CD4-positive, alpha-beta T cell treated with Interleukin-6 for 4 hours (primary cell): ENCODE data around the gene TMED4.
A peak's percentile ranks its signal among the peaks of the same experiment; 100 is the strongest.
"Not testable (repeated sequence)": the region's sequence is repeated elsewhere in the genome, so short reads cannot be mapped to it uniquely, and the experiment has no call there.

Experiments
- DNase-seq: peaks from one replicate; pipeline ENCODE4 v3.0.0-alpha.2; 2020; ENCODE audit warnings: mixed read lengths

TMED4 gene

GRCh38 chr7:44607141-44608068 lies 25.4 kb upstream of the TMED4 start:
- no peak for DNase-seq

- DNase-seq, result peak; percentile 100
These were observed 24.5 kb upstream of the TMED4 start, which contains the start of gene OGDH for GRCh38 chr7:44606341-44607140. OGDH (plus strand) TSS chr7:44606627; CDS start chr7:44624344, 17,717 bp downstream.

GRCh38 chr7:44604941-44605340 lies 22.9 kb upstream of the TMED4 start:
- DNase-seq, result no peak

GRCh38 chr7:44603193-44603592 lies 21.2 kb upstream of the TMED4 start:
- DNase-seq, result no peak

- DNase-seq, result no peak
These were observed 20.5 kb upstream of the TMED4 start for GRCh38 chr7:44602576-44602910.

- no peak for DNase-seq
These were observed 17.2 kb upstream of the TMED4 start for GRCh38 chr7:44599222-44599621.

- DNase-seq, result not testable (repeated sequence)
These were observed 15.2 kb upstream of the TMED4 start for GRCh38 chr7:44597181-44597580.

GRCh38 chr7:44595934-44596635 lies 14.1 kb upstream of the TMED4 start:
- no peak for DNase-seq

- DNase-seq, result no peak
These were observed 8.9 kb upstream of the TMED4 start for GRCh38 chr7:44590910-44591309.

- peak; percentile 76 for DNase-seq
These were observed 6.0 kb upstream of the TMED4 start for GRCh38 chr7:44587843-44588711.

- DNase-seq, result no peak
These were observed 1.3 kb upstream of the TMED4 start for GRCh38 chr7:44583146-44583865.

- DNase-seq, result peak; percentile 53
These were observed 819 bp downstream of the TMED4 start for GRCh38 chr7:44580945-44581878.

- DNase-seq, result no peak
These were observed 5.8 kb downstream of the TMED4 start for GRCh38 chr7:44576228-44576627.

GRCh38 chr7:44575054-44575453 lies 7.0 kb downstream of the TMED4 start:
- no peak for DNase-seq

- DNase-seq, result no peak
These were observed 7.7 kb downstream of the TMED4 start for GRCh38 chr7:44574287-44574872.

- DNase-seq, result peak; percentile 94
These were observed 8.4 kb downstream of the TMED4 start, which contains the start of gene DDX56 for GRCh38 chr7:44573464-44574286. DDX56 (minus strand) TSS chr7:44573908; CDS start chr7:44573895, 13 bp downstream.

GRCh38 chr7:44572771-44573170 lies 9.3 kb downstream of the TMED4 start:
- no peak for DNase-seq

GRCh38 chr7:44569959-44570358 lies 12.1 kb downstream of the TMED4 start:
- no peak for DNase-seq
